GM23338 (cell line): ENCODE results near the gene FREY1. TPM values are rescaled to one million over a fixed set of nuclear protein-coding genes. Genes with fewer than 3 reads are reported as not detected.

Experiments
- ATAC-seq: fragments of 200-7000 bp; cut with Tn5 transposase; 3 replicates; pipeline ENCODE4 v1.9.1; 2020
- DNase-seq: peaks from one replicate; pipeline ENCODE4 v3.0.0-alpha.2; 2015; ENCODE audit warnings: low spot score
- H2AFZ ChIP-seq: fragments of 200-600 bp; sonication (generic); 2 replicates; pipeline ENCODE4 v1.8.0; 2016; ENCODE audit warnings: antibody characterized with exemption, mild to moderate bottlenecking, moderate library complexity
- H3F3A ChIP-seq: fragments of 200-600 bp; sonication (generic); replicated peaks from 2 replicates; pipeline ENCODE4 v1.8.0; 2017; ENCODE audit warnings: antibody characterized with exemption, mixed run types, low read depth
- H3K27ac ChIP-seq: fragments of 200-600 bp; sonication (generic); 2 replicates; pipeline ENCODE4 v1.6.1; 2016; ENCODE audit warnings: low read depth
- H3K27me3 ChIP-seq: fragments of 200-600 bp; sonication (generic); 2 replicates; pipeline ENCODE4 v1.8.0; 2016; ENCODE audit warnings: mild to moderate bottlenecking, mixed run types, moderate library complexity; ENCODE audit not compliant: insufficient read depth
- H3K36me3 ChIP-seq: fragments of 200-600 bp; sonication (generic); 2 replicates; pipeline ENCODE4 v1.8.0; 2016; ENCODE audit warnings: mild to moderate bottlenecking; ENCODE audit not compliant: insufficient read depth
- H3K4me1 ChIP-seq: fragments of 200-600 bp; sonication (generic); 2 replicates; pipeline ENCODE4 v1.8.0; 2016; ENCODE audit warnings: mild to moderate bottlenecking, moderate library complexity; ENCODE audit not compliant: insufficient read depth
- H3K4me2 ChIP-seq: fragments of 200-600 bp; sonication (generic); 2 replicates; pipeline ENCODE4 v1.7.1; 2017; ENCODE audit warnings: mixed run types
- H3K4me3 ChIP-seq: fragments of 200-600 bp; sonication (generic); 2 replicates; pipeline ENCODE4 v1.6.1; 2016; ENCODE audit warnings: mixed run types
- H3K79me2 ChIP-seq: fragments of 200-600 bp; sonication (generic); replicated peaks from 2 replicates; pipeline ENCODE4 v1.8.0; 2017; ENCODE audit warnings: mild to moderate bottlenecking; ENCODE audit not compliant: insufficient read depth
- H3K9me2 ChIP-seq: fragments of 200-600 bp; sonication (generic); 2 replicates; pipeline ENCODE4 v1.8.0; 2017; ENCODE audit not compliant: insufficient read depth
- H4K20me1 ChIP-seq: fragments of 200-600 bp; sonication (generic); replicated peaks from 2 replicates; pipeline ENCODE4 v1.8.0; 2017; ENCODE audit warnings: mild to moderate bottlenecking; ENCODE audit not compliant: insufficient read depth
- H3K27ac Mint-ChIP-seq: 2 replicates; pipeline ENCODE4 v1.8.0; 2020; ENCODE audit warnings: inconsistent platforms, mild to moderate bottlenecking, moderate library complexity, mixed read lengths
- H3K27me3 Mint-ChIP-seq: 3 replicates; pipeline ENCODE4 v1.8.0; 2022; ENCODE audit warnings: low read depth, mild to moderate bottlenecking, moderate library complexity, mixed read lengths, inconsistent platforms; ENCODE audit not compliant: insufficient read depth, poor library complexity
- H3K36me3 Mint-ChIP-seq: 3 replicates; pipeline ENCODE4 v1.8.0; 2021; ENCODE audit warnings: low read depth, mild to moderate bottlenecking, inconsistent platforms, moderate library complexity, mixed read lengths
- H3K4me1 Mint-ChIP-seq: 3 replicates; pipeline ENCODE4 v1.8.0; 2020; ENCODE audit warnings: mild to moderate bottlenecking, inconsistent platforms, mixed read lengths
- H3K4me3 Mint-ChIP-seq: 3 replicates; pipeline ENCODE4 v1.8.0; 2021; ENCODE audit warnings: moderate library complexity, mild to moderate bottlenecking, inconsistent platforms, mixed read lengths
- H3K9me3 Mint-ChIP-seq: 3 replicates; pipeline ENCODE4 v1.8.0; 2020; ENCODE audit warnings: moderate library complexity, mild to moderate bottlenecking, inconsistent platforms, mixed read lengths
- CREB1 ChIP-seq: fragments of 250-450 bp; sonication (Bioruptor Pico); IDR thresholded peaks from 2 replicates; pipeline ENCODE4 v1.5.0; 2020; ENCODE audit warnings: low read depth, mild to moderate bottlenecking, moderate library complexity
- EZH2 ChIP-seq: fragments of 200-600 bp; sonication (generic); IDR thresholded peaks from one replicate; pipeline ENCODE4 v1.8.0; 2017; ENCODE audit warnings: antibody characterized with exemption, mild to moderate bottlenecking, low read depth; ENCODE audit not compliant: unreplicated experiment
- EZH2phosphoT487 ChIP-seq: fragments of 200-600 bp; sonication (generic); IDR thresholded peaks from one replicate; pipeline ENCODE4 v1.8.1; 2018; ENCODE audit warnings: antibody characterized with exemption; ENCODE audit not compliant: unreplicated experiment
- JUNB ChIP-seq: IDR thresholded peaks from one replicate; pipeline ENCODE4 v1.6.1; 2016; ENCODE audit warnings: antibody characterized with exemption; ENCODE audit not compliant: unreplicated experiment
- NANOG ChIP-seq: IDR thresholded peaks from 2 replicates; pipeline ENCODE4 v1.6.1; 2016; ENCODE audit warnings: antibody characterized with exemption, borderline replicate concordance
- POLR2AphosphoS5 ChIP-seq: IDR thresholded peaks from 2 replicates; pipeline ENCODE4 v1.6.1; 2016; ENCODE audit warnings: antibody characterized with exemption, low read depth
- STAT1 ChIP-seq: IDR thresholded peaks from one replicate; pipeline ENCODE4 v1.6.1; 2016; ENCODE audit warnings: antibody characterized with exemption; ENCODE audit not compliant: unreplicated experiment
- ZNF114 ChIP-seq: fragments of 250-450 bp; sonication (Bioruptor Pico); IDR thresholded peaks from 2 replicates; pipeline ENCODE4 v1.5.0; 2020; ENCODE audit warnings: mild to moderate bottlenecking, moderate library complexity
- ZNF331 ChIP-seq: fragments of 250-450 bp; sonication (Bioruptor Pico); IDR thresholded peaks from 2 replicates; pipeline ENCODE4 v1.5.0; 2020; ENCODE audit warnings: low read depth, mild to moderate bottlenecking, moderate library complexity
- polyA plus RNA-seq: library from polyadenylated mRNA; unstranded; fragments of >200 nt; fragmentation: Nextera tagmentation; extraction: Ambion mirVana; gene quantifications from 2 replicates; pipeline ENCODE4 v1.2.1, GENCODE V29; 2016
- total RNA-seq: library from RNA; depleted of rRNA; stranded (reverse); fragments of >200 nt; shearing (Covaris generic); gene quantifications from 2 replicates; pipeline ENCODE4 v1.2.3, GENCODE V29; 2014
- TF ChIP-seq, protein P1 (sequence below), 2 experiments: fragments of 200-600 bp in 1 of 2; sonication (generic) in 1 of 2; conservative IDR thresholded peaks; 2 replicates each; pipeline versions ENCODE4 v1.5.1 to v1.6.1; 2016 to 2017; ENCODE audit warnings: antibody characterized with exemption in 2 of 2, low read depth in 2 of 2, mild to moderate bottlenecking in 2 of 2, moderate library complexity in 1 of 2
- TF ChIP-seq, protein P2 (sequence below): IDR thresholded peaks from one replicate; pipeline ENCODE4 v1.6.1; 2018; ENCODE audit warnings: antibody characterized with exemption; ENCODE audit not compliant: unreplicated experiment
- TF ChIP-seq, protein P3 (sequence below): fragments of 250-450 bp; sonication (Bioruptor Pico); IDR thresholded peaks from 2 replicates; pipeline ENCODE4 v1.5.0; 2020; ENCODE audit warnings: mild to moderate bottlenecking, moderate library complexity
- TF ChIP-seq, protein P4 (sequence below): IDR thresholded peaks from 2 replicates; pipeline ENCODE4 v1.6.1; 2016; ENCODE audit warnings: antibody characterized with exemption

Gene FREY1
- total and polyA plus RNA-seq, 2 experiments from 2014 or later = 1.1 TPM; not detected in 1

DNA sequence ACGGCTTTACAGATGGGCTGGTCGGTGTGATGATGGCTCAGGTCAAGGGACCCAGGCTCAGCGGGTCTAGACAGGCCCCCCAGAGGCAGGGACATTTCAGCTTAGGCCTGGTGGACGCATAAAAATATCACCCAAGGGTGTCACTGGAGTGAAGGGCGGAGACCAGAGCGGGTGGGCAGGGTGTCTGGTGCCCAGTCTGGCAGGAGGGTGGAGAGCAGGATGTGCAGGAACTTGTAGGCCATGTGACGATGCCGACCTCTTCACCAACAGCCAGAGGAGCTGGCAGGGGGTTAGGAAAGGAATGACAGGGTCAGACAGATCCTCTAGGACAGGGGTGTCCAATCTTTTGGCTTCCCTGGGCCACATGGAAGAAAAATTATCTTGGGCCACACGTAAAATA is 17.1 kb downstream of the FREY1 start:
- DNase-seq = no peak
- Histone ChIP-seq H3K4me1 (peaks cover 18% of the 10 kb centered on the region), H3K79me2 (peaks cover 9% of the 10 kb centered on the region; the same call in 1 of the 2 replicates), H3K27me3 (no peaks in the 10 kb centered on the region), H3K4me2 (no peak overlapping the region), H4K20me1 (peaks cover 15% of the 10 kb centered on the region), H3K36me3 (no peaks in the 10 kb centered on the region), H3K27ac (no peak overlapping the region), H3K4me3 (no peak overlapping the region), H3K9me2 (no peaks in the 10 kb centered on the region), H2AFZ (no peak overlapping the region), H3F3A (no peaks in the 10 kb centered on the region)
- Mint-ChIP-seq H3K27ac (no peak overlapping the region), H3K27me3 (peaks cover 12% of the 10 kb centered on the region), H3K36me3 (no peaks in the 10 kb centered on the region; the same call in 2 of the 3 replicates), H3K4me3 (no peak overlapping the region), H3K9me3 (no peaks in the 10 kb centered on the region), H3K4me1 (peaks cover 32% of the 10 kb centered on the region)
- no peak for ATAC-seq
- TF ChIP-seq, protein P1, sequence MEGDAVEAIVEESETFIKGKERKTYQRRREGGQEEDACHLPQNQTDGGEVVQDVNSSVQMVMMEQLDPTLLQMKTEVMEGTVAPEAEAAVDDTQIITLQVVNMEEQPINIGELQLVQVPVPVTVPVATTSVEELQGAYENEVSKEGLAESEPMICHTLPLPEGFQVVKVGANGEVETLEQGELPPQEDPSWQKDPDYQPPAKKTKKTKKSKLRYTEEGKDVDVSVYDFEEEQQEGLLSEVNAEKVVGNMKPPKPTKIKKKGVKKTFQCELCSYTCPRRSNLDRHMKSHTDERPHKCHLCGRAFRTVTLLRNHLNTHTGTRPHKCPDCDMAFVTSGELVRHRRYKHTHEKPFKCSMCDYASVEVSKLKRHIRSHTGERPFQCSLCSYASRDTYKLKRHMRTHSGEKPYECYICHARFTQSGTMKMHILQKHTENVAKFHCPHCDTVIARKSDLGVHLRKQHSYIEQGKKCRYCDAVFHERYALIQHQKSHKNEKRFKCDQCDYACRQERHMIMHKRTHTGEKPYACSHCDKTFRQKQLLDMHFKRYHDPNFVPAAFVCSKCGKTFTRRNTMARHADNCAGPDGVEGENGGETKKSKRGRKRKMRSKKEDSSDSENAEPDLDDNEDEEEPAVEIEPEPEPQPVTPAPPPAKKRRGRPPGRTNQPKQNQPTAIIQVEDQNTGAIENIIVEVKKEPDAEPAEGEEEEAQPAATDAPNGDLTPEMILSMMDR (conservative IDR thresholded peaks at IDR 0.05; ENCODE audit: low read depth in 2 of 2) = no peak
- TF ChIP-seq POLR2AphosphoS5 = no peak
- no peak for TF ChIP-seq JUNB
- no peak for TF ChIP-seq STAT1
- TF ChIP-seq, protein P2, sequence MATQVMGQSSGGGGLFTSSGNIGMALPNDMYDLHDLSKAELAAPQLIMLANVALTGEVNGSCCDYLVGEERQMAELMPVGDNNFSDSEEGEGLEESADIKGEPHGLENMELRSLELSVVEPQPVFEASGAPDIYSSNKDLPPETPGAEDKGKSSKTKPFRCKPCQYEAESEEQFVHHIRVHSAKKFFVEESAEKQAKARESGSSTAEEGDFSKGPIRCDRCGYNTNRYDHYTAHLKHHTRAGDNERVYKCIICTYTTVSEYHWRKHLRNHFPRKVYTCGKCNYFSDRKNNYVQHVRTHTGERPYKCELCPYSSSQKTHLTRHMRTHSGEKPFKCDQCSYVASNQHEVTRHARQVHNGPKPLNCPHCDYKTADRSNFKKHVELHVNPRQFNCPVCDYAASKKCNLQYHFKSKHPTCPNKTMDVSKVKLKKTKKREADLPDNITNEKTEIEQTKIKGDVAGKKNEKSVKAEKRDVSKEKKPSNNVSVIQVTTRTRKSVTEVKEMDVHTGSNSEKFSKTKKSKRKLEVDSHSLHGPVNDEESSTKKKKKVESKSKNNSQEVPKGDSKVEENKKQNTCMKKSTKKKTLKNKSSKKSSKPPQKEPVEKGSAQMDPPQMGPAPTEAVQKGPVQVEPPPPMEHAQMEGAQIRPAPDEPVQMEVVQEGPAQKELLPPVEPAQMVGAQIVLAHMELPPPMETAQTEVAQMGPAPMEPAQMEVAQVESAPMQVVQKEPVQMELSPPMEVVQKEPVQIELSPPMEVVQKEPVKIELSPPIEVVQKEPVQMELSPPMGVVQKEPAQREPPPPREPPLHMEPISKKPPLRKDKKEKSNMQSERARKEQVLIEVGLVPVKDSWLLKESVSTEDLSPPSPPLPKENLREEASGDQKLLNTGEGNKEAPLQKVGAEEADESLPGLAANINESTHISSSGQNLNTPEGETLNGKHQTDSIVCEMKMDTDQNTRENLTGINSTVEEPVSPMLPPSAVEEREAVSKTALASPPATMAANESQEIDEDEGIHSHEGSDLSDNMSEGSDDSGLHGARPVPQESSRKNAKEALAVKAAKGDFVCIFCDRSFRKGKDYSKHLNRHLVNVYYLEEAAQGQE = no peak
- TF ChIP-seq CREB1 (CRISPR knock-in tag) = no peak
- no peak for TF ChIP-seq ZNF331
- no peak for TF ChIP-seq EZH2
- TF ChIP-seq, protein P3, sequence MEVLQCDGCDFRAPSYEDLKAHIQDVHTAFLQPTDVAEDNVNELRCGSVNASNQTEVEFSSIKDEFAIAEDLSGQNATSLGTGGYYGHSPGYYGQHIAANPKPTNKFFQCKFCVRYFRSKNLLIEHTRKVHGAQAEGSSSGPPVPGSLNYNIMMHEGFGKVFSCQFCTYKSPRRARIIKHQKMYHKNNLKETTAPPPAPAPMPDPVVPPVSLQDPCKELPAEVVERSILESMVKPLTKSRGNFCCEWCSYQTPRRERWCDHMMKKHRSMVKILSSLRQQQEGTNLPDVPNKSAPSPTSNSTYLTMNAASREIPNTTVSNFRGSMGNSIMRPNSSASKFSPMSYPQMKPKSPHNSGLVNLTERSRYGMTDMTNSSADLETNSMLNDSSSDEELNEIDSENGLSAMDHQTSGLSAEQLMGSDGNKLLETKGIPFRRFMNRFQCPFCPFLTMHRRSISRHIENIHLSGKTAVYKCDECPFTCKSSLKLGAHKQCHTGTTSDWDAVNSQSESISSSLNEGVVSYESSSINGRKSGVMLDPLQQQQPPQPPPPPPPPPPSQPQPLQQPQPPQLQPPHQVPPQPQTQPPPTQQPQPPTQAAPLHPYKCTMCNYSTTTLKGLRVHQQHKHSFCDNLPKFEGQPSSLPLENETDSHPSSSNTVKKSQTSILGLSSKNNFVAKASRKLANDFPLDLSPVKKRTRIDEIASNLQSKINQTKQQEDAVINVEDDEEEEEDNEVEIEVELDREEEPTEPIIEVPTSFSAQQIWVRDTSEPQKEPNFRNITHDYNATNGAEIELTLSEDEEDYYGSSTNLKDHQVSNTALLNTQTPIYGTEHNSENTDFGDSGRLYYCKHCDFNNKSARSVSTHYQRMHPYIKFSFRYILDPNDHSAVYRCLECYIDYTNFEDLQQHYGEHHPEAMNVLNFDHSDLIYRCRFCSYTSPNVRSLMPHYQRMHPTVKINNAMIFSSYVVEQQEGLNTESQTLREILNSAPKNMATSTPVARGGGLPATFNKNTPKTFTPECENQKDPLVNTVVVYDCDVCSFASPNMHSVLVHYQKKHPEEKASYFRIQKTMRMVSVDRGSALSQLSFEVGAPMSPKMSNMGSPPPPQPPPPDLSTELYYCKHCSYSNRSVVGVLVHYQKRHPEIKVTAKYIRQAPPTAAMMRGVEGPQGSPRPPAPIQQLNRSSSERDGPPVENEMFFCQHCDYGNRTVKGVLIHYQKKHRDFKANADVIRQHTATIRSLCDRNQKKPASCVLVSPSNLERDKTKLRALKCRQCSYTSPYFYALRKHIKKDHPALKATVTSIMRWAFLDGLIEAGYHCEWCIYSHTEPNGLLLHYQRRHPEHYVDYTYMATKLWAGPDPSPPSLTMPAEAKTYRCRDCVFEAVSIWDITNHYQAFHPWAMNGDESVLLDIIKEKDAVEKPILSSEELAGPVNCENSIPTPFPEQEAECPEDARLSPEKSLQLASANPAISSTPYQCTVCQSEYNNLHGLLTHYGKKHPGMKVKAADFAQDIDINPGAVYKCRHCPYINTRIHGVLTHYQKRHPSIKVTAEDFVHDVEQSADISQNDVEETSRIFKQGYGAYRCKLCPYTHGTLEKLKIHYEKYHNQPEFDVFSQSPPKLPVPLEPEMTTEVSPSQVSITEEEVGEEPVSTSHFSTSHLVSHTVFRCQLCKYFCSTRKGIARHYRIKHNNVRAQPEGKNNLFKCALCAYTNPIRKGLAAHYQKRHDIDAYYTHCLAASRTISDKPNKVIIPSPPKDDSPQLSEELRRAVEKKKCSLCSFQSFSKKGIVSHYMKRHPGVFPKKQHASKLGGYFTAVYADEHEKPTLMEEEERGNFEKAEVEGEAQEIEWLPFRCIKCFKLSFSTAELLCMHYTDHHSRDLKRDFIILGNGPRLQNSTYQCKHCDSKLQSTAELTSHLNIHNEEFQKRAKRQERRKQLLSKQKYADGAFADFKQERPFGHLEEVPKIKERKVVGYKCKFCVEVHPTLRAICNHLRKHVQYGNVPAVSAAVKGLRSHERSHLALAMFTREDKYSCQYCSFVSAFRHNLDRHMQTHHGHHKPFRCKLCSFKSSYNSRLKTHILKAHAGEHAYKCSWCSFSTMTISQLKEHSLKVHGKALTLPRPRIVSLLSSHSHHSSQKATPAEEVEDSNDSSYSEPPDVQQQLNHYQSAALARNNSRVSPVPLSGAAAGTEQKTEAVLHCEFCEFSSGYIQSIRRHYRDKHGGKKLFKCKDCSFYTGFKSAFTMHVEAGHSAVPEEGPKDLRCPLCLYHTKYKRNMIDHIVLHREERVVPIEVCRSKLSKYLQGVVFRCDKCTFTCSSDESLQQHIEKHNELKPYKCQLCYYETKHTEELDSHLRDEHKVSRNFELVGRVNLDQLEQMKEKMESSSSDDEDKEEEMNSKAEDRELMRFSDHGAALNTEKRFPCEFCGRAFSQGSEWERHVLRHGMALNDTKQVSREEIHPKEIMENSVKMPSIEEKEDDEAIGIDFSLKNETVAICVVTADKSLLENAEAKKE (CRISPR knock-in tag) = no peak
- TF ChIP-seq EZH2phosphoT487 = no peak
- no peak for TF ChIP-seq NANOG
- TF ChIP-seq ZNF114 (CRISPR knock-in tag) = no peak
- TF ChIP-seq, protein P4, sequence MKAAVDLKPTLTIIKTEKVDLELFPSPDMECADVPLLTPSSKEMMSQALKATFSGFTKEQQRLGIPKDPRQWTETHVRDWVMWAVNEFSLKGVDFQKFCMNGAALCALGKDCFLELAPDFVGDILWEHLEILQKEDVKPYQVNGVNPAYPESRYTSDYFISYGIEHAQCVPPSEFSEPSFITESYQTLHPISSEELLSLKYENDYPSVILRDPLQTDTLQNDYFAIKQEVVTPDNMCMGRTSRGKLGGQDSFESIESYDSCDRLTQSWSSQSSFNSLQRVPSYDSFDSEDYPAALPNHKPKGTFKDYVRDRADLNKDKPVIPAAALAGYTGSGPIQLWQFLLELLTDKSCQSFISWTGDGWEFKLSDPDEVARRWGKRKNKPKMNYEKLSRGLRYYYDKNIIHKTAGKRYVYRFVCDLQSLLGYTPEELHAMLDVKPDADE = no peak
